ENCODE results near the gene ASGR1.

ASGR1 gene, protein sequence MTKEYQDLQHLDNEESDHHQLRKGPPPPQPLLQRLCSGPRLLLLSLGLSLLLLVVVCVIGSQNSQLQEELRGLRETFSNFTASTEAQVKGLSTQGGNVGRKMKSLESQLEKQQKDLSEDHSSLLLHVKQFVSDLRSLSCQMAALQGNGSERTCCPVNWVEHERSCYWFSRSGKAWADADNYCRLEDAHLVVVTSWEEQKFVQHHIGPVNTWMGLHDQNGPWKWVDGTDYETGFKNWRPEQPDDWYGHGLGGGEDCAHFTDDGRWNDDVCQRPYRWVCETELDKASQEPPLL

GRCh38 chr17:7179317-7180254, at the start of gene ASGR1:
TSS of gene ASGR1 (minus strand) at chr17:7179370. CDS start at chr17:7178563, 807 bp downstream.
- no peak for DNase-seq (ENCODE audit: low spot score)

- no peak for DNase-seq (ENCODE audit: low spot score)
Measured at GRCh38 chr17:7228920-7229319, 49.8 kb upstream of the ASGR1 start.

DNA sequence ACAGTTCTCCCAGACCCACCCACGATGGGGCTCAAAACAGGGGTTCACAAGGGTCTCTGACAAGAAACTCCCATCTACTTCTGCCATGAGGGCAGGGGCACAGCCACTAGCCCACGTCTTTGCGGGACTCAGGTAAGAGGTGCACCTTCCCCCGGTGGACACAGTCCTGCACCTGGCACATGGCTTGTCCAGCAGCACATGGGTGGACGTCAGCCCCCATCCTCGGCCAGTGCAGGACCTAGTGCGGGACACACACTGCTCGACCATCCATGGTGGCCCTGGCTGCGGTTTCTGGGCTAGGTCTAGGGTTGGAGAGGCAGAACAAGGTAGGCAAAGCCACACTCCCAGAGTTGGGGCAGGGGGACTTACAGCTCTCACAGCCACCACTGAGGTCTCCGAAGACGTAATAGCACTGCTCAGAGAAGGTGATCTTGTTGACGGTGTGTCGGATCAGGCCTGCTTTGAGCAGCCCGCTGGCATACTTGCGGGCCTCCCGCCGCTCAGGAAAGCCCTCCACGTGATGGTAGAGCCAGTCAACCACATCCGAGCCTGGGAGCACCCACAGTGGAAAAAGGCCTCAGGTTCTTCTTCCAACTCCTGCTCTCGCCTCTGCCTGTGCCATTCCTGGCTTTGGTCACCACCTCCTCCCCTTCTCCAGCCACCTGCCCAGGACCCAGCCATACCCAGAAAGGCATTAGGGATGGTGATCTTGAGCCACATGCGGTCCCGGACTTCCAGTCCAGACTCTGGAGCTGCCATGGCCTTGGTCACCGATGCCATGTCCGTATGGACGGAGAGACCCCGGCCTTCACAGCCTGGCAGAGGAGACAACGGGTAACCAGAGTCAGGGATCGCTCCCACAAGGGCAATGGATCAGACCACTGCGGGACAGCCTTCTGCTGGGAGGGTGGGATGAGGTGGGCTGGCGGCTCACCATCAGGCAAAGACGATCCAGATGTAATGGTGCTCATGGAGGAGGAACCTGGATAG, 47.8 kb upstream of the ASGR1 start:
- no peak for DNase-seq (ENCODE audit: low spot score)

GRCh38 chr17:7225711-7226331, 46.7 kb upstream of the ASGR1 start:
- no peak for DNase-seq (ENCODE audit: low spot score)

DNA sequence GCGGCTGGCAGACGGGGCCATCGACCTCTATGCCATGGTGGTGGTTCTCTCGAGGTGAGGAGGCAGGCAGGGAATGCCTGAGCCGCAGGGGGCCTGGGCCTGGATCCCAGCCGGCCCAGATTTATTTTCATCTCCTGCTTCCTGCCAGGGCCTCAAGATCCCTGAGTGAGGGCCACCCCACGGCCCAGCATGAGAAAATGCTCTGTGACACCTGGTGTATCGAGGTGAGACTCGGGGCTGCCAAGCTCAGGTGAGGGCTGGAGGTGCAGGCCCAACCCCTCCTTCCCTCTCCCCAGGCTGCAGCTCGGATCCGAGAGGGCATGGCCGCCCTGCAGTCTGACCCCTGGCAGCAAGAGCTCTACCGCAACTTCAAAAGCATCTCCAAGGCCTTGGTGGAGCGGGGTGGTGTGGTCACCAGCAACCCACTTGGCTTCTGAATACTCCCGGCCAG, 45.5 kb upstream of the ASGR1 start:
- no peak for DNase-seq (ENCODE audit: low spot score)

- no peak for DNase-seq (ENCODE audit: low spot score)
Measured at GRCh38 chr17:7224110-7224509, 44.9 kb upstream of the ASGR1 start.

GRCh38 chr17:7223375-7223774, 44.2 kb upstream of the ASGR1 start:
- no peak for DNase-seq (ENCODE audit: low spot score)

DNA sequence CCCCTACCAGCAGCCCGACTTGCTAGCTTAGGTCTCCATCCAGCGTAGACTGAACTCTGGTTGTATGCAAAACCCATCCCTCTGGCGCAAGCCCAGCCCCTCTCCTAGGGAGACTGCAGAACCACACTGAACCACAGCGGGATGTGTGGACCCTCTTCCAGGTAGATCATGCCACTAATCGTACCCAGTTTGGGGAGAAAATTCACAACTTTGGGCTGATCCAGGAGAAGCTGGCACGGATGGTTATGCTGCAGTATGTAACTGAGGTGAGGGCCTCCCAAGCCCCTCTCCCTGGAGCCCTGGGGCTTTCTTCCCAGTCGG, 43.8 kb upstream of the ASGR1 start:
- DNase-seq (ENCODE audit: low spot score), result no peak

- DNase-seq (ENCODE audit: low spot score), result no peak
Measured at GRCh38 chr17:7222093-7222971, 43.2 kb upstream of the ASGR1 start.

DNA sequence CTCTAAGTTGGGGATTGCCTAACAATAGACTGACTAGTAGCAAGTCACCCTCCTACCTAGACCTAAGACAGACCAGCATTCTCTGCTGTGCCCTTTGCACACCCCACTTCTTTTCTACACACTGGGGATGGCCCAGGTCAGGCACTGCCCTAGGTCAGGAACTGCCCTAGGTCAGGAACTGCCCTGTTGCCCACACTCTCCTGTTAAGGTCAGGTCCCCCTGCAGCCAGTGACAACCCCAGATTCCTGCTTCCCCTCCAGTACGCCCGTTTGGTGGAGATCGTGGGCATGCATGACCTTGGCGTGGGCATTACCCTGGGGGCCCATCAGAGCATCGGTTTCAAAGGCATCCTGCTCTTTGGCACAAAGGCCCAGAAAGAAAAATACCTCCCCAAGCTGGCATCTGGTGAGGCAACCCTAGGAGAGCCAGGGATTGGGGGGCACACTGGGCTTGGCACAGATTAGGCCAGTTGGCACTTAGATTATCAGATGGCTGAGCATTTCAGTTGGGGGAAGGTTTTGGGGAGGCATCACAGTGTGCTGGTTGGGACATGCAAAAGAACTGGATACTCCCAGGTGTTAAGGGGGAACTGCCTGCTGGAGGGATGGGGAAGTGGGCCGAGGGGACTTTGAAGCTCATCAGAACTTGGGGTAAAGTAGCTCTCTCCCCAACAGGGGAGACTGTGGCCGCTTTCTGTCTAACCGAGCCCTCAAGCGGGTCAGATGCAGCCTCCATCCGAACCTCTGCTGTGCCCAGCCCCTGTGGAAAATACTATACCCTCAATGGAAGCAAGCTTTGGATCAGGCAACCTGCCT, 42.3 kb upstream of the ASGR1 start:
- DNase-seq (ENCODE audit: low spot score), result no peak

GRCh38 chr17:7220593-7221277, 41.6 kb upstream of the ASGR1 start:
- peak; percentile 64 for DNase-seq (ENCODE audit: low spot score)

- peak; percentile 95 for DNase-seq (ENCODE audit: low spot score)
Measured at GRCh38 chr17:7219812-7220592, 40.8 kb upstream of the ASGR1 start, which contains the start of the genes ACADVL and DLG4. TSS of gene ACADVL (plus strand) at chr17:7219938. CDS start at chr17:7219985, 47 bp downstream. TSS of gene DLG4 (minus strand) at chr17:7219836.

- no peak for DNase-seq (ENCODE audit: low spot score)
Measured at GRCh38 chr17:7219229-7219811, 40.1 kb upstream of the ASGR1 start.

DNA sequence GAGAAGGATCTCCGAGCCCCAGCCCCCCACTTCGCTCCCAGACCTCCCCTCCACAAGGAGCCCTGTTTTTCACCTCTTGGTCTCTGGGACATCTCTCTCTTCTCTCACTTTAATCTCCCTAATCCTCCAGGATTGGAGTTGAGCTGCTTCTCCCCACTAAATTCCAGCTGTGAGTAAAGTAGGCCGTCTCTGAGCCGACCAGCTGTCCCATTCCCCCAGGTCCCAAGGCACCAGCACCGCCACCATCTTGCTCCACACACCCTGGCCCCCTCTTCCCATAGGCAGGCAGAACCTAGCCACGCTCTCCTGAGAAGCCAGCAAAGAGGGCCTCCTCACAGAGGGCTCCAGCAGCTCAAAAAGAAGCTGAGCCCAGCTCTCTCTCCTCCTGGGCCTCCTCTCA, 39.6 kb upstream of the ASGR1 start:
- DNase-seq (ENCODE audit: low spot score), result no peak

- no peak for DNase-seq (ENCODE audit: low spot score)
Measured at GRCh38 chr17:7218166-7218565, 39.0 kb upstream of the ASGR1 start.

GRCh38 chr17:7217113-7217987, 38.2 kb upstream of the ASGR1 start:
- peak; percentile 85 for DNase-seq (ENCODE audit: low spot score)
